Activated CD4-positive, alpha-beta T cell treated with anti-CD3 and anti-CD28 coated beads for 4 hours (primary cell): Measurements from ENCODE around the gene RBL1.
A peak's percentile ranks its signal among the peaks of the same experiment; 100 is the strongest.
"Not testable (repeated sequence)": the region's sequence is repeated elsewhere in the genome, so short reads cannot be mapped to it uniquely, and the experiment has no call there.

Experiments used
- DNase-seq, 2 donors: peaks; one replicate each; pipeline ENCODE4 v3.0.0-alpha.2; 2020

Gene RBL1, protein sequence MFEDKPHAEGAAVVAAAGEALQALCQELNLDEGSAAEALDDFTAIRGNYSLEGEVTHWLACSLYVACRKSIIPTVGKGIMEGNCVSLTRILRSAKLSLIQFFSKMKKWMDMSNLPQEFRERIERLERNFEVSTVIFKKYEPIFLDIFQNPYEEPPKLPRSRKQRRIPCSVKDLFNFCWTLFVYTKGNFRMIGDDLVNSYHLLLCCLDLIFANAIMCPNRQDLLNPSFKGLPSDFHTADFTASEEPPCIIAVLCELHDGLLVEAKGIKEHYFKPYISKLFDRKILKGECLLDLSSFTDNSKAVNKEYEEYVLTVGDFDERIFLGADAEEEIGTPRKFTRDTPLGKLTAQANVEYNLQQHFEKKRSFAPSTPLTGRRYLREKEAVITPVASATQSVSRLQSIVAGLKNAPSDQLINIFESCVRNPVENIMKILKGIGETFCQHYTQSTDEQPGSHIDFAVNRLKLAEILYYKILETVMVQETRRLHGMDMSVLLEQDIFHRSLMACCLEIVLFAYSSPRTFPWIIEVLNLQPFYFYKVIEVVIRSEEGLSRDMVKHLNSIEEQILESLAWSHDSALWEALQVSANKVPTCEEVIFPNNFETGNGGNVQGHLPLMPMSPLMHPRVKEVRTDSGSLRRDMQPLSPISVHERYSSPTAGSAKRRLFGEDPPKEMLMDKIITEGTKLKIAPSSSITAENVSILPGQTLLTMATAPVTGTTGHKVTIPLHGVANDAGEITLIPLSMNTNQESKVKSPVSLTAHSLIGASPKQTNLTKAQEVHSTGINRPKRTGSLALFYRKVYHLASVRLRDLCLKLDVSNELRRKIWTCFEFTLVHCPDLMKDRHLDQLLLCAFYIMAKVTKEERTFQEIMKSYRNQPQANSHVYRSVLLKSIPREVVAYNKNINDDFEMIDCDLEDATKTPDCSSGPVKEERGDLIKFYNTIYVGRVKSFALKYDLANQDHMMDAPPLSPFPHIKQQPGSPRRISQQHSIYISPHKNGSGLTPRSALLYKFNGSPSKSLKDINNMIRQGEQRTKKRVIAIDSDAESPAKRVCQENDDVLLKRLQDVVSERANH

DNA sequence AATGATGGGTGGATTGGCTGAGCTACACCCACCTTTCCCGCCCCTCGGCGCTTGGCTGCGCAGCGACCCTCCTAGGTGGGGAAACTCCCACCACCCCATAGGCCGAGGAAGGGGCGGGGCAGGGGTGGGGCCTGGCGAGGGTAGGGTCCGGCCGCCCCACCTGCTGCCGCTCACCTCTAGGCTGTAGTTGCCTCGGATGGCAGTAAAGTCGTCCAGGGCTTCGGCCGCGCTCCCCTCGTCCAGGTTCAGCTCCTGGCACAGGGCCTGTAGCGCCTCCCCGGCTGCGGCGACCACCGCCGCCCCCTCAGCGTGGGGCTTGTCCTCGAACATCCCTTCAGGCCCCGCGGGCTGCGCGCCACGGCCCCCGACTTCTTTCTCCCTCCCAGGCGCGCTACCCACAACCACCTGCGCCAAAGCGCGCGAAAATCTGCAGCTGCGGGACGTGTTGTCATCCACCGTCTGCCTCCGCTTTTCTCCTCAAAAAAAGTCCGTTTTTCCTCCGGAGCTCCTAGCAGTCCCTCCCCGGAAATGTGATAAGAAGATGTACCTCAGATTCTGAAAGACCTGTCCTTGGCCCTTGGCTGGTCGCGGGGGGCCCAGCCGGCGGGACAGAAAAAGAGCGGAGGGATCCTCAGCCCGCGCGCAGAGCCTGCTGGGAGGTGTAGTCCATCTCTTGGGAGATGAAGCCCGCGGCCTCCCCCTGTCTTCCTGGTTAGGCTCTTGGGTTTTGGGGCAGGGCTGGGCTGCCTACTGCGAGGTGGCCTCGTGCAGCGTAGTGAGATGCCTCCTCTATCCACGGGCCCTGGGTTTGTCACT is at the start of gene RBL1:
Gene RBL1 (minus strand): TSS at position 399 of the 816 bp plus-strand sequence. CDS start 69 bp downstream, at position 330.
- DNase-seq: peak; percentile 79 to 84

DNA sequence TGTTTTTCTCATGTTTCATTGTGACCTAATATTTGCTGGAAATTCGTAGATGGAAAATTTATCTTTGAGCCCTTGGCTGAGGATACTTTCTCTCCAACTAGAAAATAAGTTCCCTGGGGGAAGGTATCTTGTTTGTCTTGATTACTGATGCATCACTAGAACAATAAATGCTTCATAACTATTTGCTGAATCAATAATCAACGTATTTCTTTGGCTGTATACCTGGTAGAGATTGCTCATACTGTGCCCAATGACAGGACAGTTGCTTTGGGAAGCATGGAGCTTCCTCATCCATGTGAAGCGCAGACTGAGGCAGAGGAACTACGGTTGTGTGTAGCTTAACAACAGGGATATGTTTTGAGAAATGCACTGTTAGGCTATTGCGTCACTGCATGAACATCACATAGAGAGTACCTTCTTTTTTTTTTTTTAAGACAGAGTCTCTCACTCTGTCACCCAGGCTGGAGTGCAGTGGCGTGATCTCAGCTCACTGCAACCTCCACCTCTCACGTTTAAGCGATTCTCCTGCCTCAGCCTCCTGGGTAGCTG is 49.1 kb upstream of the RBL1 start:
- DNase-seq: no peak

DNA sequence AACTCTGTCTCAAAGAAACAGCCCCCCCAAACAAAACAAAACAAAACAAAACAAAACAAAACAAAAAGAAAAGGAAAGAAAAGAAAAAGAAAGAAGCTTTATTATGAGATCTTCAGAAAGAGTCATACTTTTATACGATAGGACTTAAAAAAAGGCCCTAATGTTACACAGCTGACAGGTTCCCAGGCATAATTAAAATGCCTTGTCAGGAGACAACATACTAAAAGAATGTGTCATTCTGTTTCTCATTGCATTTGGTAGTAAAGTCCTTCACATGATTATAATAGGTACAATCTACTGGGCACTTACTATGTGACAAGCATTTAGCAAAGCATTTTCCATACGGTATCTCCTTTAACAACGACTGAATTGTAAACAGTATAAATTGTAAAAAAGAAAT is 46.9 kb upstream of the RBL1 start:
- DNase-seq: no peak

DNA sequence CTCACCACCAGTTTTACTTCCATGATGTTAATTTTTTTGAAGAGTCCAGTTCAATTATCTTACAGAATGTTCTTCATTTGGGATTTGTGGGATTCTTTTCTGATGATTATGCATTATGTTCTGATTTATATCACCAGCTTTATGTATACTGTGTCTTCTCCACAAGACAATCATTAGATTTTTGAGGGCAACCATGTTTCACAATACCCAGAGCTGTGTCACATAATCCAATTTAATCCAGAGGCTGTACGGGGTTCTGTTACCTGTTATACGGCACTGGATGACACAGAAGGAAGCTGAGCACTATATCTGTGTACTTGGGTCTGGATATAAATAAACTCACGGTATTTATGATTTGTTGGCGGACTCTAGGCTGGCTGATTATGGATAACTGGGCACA is 41.8 kb upstream of the RBL1 start:
- DNase-seq: no peak

DNA sequence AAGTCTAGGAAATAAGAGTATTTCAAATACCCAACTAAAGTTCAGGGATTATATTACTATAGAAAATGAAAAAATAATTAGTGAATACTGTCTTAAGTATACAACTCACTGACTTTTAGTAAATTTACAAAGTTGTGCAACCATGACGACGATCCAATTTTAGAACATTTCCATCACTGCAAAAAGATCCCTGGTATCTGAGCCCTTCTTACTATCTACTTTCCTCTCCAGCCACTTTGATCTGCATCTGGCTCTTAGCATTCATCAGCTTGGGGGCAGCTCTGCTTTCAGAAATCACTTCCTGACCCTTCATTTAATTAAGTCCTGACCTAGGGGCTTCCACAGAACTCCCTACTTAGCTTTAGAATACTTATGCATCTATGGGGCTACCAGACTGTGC is 38.2 kb upstream of the RBL1 start:
- DNase-seq: no peak

DNA sequence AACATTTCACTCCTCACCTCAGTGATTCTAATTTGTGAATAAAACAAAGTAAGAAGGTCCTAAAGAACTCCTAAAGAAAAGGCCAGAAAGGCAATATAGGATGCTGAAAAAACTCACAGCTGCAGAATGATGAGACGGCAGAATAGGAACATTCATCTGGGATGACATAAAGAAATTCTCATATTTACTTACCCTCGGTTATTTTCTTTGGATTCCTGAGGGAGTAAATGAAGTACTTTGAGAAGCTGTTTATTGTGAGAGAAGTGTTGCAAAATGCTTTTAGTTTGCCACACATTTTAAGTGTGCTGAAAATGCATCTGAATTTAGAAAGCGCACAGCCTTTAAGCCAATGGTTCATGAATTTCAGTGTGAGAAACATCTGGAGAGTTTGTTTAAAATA is 35.7 kb upstream of the RBL1 start:
- no peak for DNase-seq

DNA sequence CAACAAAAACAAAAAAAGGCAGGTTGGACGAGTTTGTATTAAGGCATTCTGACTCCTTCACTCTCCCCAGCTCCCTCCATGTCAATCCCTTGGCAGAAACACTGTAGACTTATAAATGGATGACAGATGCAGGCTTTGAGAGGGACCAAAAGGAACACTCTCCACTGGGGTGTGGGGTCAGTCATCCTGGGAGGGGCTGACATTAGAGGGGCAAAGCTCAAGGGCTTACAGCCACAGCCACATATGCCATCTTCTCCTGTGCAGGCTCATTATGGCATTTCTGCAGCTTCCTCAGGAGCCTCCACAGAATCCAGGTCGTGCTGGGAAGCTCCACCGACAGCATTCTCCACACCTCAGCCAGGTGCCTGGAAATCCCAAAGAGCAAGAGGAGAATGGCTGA is 33.0 kb upstream of the RBL1 start:
- DNase-seq: no peak

DNA sequence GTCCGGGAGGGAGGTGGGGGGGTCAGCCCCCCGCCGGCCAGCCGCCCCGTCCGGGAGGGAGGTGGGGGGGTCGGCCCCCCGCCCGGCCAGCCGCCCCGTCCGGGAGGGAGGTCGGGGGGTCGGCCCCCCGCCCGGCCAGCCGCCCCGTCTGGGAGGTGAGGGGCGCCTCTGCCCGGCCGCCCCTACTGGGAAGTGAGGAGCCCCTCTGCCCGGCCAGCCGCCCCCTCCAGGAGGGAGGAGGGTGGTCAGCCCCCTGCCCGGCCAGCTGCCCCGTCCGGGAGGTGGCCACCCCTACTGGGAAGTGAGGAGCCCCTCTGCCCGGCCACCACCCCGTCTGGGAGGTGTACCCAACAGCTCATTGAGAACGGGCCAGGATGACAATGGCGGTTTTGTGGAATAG is 30.5 kb upstream of the RBL1 start:
- not testable (repeated sequence) for DNase-seq

DNA sequence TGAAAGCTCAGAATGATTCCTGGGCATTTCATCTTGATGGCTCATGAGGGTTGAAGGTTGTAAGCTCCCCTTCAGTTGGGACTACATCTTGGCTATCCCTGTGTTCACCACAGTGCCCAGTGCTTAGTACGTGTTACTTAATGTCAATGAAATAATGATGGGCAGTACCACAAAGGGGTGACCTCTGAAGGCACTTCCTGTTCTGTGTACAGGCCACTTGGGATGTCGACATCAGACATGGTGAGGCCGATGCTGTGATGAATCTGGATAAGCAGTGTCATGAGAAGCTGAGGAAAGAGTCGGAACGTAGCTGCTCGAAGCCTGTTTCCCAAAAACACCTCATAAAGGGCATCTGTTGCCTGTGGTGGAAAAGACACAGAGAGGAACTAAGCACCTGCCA is 27.6 kb upstream of the RBL1 start:
- no peak for DNase-seq

DNA sequence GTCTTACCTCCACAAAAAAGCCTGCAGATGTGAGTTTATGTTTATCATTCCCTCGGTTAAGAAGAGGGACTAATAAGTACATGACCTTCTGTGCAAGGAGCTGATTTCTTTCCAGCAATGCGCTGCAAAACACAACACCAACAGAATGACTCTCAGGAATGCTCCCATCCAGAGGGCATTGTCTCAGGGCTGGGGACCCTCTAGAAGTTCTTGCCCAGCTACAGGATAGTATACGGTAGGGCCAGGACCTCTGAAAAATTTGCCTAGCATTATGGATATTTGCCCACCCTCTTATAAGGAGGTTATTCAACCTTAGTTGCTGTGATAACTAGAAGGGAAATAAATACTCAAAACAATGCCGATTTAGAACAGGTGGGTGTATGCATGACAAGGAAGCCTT is 24.7 kb upstream of the RBL1 start:
- DNase-seq: no peak

DNA sequence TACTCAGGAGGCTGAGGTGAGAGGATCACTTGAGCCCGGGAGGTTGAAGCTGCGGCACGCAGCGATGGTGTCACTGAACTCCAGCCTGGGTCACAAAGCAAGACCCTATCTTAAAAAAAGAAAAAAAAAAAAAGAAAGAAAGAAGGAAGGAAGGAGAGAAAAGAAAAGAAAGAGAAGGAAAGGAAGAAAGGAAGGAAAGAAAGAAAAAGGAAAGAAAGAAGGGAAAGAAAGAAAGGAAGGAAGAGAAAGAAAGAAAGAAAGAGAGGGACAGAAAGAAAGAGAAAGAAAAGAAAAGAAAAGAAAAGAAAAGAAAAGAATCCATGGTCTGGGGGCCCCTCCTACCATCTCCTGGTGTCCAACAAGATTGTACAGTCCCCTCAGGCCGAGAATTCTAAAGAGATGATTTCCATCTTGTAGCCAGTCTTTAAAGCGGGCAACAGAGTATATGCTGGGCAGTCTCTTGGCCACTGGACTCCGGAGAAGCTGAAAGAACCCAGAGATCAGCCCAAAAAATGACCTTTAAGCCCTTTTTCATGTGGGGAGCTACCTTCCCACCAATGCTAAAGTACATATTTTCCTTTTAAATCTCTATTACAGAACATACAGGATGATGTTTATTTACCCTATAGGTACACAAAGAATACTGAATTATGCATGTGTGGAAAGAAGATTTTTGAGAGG is 23.7 kb upstream of the RBL1 start:
- no peak for DNase-seq

DNA sequence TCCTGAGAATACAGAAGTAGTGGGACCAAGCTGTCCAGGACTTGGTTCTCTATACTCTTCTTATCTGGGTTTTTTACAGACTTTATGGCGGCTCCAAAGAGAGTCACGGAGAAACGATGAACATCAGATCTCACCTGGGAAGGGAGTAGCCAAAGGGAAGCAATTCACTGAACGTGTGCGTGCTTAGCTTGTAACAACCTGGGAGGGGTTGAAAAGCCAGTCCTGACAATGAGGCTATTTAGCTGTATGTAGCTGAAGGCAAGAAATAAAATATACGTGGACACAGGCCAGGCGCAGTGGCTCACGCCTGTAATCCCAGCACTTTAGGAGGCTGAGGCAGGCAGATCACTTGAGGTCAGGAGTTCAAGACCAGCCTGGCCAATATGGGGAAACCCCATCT is 18.2 kb upstream of the RBL1 start:
- DNase-seq: no peak

DNA sequence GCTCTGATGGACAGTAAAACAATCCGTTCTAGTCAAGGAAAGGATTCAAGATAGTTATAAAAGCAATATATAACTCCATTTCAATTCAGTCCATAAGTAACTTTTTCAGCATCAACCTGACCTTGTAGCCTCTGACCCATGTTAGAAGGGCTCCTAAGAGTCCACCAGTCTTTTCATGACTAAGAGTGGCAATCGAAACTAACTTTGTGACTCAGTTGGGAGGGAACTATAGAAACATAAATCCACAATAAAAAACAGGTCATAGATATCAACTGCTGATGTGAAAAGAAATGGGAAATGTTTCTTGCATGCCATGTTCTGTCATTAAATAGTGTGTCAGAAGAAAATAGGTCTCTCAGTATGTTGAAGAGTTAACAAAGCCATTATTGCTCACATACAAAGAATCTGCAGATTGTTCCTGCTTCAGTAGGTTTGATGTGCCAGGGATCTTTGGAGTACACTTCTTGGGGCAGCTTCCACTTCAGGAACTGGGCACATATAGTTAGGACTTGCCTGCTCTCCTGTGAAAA is 16.2 kb upstream of the RBL1 start:
- no peak for DNase-seq

DNA sequence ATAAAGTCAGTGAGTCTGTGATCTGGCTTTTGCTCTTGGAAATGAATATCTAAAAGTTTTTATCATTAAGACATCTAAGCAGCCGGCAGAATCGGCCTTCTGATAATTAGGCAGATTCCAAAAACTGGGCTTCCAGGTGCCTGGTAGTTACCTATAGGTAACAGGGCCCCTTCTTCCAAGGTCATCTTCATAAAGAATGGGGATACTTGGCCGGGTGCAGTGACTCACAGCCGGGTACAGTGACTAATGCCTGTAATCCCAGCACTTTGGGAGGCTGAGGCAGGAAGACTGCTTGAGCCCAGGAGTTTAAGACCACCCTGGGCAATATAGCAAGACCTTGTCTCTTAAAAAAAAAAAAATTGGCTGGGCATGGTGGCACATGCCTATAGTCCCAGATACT is 12.9 kb upstream of the RBL1 start:
- no peak for DNase-seq

DNA sequence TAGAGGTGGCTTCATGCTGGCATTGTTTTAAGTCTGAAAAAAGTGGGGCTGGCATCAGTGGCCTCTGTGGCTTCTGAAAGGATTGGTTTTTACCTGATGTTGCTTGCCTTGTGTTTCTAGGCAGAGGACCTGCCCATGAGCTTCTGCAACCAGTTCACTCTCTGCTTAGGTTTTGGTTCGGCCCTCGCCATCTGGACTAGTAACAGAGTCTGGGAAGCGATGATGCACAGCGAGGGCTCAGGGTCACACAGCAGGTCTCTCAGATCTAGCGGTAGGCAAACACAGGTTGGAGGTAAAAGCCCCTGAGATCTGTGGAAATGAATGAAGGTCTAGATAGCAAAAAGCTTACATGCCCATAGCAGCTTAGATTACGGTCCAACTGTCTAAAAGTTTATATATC is 6.8 kb upstream of the RBL1 start:
- DNase-seq: no peak

DNA sequence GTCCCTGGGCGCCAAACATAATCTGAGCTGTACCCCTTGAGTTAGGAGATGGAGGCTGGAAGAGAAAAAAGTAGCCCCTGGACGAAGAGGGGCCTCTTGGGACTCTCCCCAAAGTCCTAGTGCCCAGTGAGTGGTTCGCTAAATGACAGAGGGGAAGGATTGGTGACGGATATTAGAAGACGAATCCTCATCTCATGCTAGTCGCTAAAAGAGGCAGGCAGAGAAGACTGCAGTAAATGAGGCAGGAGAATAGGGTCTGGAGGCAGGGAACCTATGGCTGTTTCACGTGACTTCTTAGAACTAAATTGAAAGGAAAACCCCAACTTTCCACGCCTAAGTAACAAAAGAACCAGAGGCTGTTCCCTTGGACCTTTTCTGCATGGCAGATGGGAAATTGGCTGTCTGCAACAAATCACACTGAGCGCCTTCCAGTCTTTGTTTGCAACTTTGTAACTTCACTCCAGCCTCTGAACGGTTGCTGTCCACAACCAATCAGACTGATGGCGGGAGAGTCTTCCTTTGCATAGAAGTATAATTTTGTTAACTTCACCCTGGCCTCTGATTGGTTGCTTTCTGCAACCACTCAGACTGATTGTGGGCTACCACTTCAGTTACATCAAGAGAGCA is 731 bp upstream of the RBL1 start:
- no peak for DNase-seq

DNA sequence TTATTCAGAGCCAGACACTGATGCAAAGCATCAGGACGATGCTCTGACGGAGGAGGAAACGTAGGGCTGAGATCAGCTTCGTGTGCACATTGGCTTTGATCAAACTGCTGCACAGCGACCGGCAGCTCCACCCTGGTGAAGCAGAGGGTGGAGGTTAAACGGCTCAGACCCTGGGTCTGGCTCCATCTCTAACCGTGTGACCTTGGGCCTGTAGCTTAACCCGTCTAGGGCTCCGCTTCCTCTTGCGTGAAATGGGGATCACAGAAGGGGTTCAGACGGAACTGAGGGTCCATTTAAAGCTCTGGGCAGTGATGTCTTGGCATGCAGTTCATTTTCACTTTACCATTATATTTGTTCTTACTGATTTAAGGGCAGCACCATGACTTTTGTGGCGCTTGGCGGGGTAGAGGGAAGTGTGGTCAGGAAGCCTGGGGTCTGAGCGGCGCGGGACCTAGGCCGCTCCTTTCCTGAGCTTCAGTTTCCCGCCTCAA is 644 bp downstream of the RBL1 start:
- DNase-seq: peak; percentile 22 to 28

DNA sequence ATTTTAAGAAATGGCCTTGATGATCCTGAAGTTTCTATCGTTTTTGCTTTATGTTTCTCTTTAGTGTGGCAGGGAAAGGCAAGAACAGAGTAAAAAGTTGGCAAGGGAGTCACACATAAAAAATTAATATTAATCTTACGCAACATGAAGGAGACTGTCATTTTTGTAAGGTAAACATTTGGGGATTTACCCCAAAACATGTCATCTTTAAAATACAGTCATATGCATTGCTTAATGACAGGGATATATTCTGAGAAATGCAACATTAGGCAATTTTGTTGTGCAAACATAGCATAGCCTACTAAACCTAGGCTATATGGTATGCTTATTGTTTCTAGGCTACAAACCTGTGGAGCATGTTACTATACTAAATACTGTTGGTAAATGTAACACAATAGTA is 5.4 kb downstream of the RBL1 start:
- no peak for DNase-seq

DNA sequence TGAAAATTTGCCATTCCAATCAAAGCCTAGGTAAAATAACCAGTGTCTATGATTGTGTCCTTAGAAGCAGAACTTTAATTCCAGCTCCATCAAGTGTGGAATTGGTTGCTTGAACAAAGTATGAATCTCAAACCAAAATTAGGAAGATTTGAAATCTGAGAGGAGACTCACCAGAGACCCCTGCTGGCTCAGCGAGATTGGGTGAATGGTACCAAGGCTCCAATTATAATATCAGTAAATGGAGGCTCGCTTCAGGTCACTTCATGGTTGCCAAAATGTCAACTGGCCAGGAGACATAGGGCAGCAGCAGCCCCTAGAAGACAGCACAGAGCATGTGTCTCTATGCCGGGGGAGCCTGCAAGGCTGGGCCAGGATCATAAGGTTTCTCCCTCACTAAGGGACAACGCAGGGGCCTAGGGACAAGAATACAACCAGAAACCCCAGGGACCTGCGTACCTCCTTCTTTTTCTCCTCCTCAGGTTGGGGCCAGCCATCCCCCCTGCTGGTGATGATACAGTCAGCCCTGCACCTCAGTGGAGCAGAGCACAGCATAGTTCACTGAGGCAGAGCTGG is 14.0 kb downstream of the RBL1 start:
- peak; percentile 38 to 57 for DNase-seq

DNA sequence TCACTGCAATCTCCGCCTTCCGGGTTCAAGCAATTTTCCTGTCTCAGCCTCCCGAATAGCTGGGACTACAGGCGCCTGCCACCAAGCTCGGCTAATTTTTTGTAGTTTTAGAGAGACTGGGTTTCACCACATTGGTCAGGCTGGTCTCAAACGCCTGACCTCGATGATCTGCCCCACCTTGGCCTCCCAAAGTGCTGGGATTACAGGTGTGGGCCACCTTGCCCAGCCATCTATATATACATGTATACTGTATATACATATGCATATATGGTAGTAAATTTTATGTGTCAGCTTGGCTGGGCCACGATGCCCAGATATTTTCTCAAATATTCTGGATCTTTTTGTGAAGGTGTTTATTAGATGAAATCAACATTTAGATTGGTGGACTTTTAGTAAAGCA is 18.8 kb downstream of the RBL1 start:
- DNase-seq: no peak
